ENCODE results near the gene NTNG1. TPM values are rescaled to one million over a fixed set of nuclear protein-coding genes. Genes with fewer than 3 reads are reported as not detected.

NTNG1 gene
- total RNA-seq, 2 donors from 2014 or later = 2.5 to 2.6 TPM

DNA sequence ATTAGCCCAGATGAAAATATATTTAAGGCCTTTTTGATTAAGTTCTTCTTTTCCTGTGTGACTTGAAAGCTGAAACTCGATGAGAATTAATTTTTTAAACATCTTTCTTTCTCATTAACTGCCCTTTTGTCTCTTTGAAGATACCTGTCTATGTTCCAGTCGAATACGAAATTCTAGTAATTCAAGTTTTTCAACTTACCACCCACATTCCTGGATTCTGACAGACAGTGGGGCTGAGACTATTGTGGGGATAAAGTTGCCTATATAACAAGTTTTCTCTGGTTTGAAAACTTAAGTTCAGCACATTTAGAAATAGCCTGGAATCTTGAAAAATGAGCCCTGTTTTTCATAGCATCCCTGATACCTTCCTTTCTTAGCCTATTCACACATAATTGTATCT is 114.6 kb downstream of the NTNG1 start:
- no peaks in the 10 kb centered on the region for H3K4me1 ChIP-seq (ENCODE audit: control insufficient read depth, insufficient read depth, low read length)
- DNase-seq = no peak
- H3K4me3 ChIP-seq (ENCODE audit: low read length) = no peak overlapping the region
- no peak overlapping the region for H3K27ac ChIP-seq (ENCODE audit: low read depth, low read length)
- Mint-ChIP-seq H3K9me3 (no peaks in the 10 kb centered on the region), H3K4me3 (no peak overlapping the region), H3K27ac (no peak overlapping the region), H3K36me3 (ENCODE audit: low read depth) (no peaks in the 10 kb centered on the region), H3K27me3 (ENCODE audit: insufficient read depth) (no peaks in the 10 kb centered on the region), H3K4me1 (peaks cover 13% of the 10 kb centered on the region)
- 71 to 86% methylated on average over 1 to 3 of the region's 3 CpGs for WGBS, 2 experiments (ENCODE audit: insufficient coverage in 1 of 2, insufficient read length in 1 of 2)
- no peak overlapping the region for H3K9ac ChIP-seq (ENCODE audit: extremely low read depth, low read length, poor library complexity, severe bottlenecking)
- no peaks in the 10 kb centered on the region for H3K9me3 ChIP-seq (ENCODE audit: control insufficient read depth, low read length)
- no peaks in the 10 kb centered on the region for H3K27me3 ChIP-seq (ENCODE audit: control insufficient read depth, insufficient read depth, low read length, poor library complexity, severe bottlenecking)
- no peaks in the 10 kb centered on the region for H3K36me3 ChIP-seq (ENCODE audit: control insufficient read depth, insufficient read depth, low read length)
- TF ChIP-seq CTCF (conservative IDR thresholded peaks at IDR 0.05) = no peak

DNA sequence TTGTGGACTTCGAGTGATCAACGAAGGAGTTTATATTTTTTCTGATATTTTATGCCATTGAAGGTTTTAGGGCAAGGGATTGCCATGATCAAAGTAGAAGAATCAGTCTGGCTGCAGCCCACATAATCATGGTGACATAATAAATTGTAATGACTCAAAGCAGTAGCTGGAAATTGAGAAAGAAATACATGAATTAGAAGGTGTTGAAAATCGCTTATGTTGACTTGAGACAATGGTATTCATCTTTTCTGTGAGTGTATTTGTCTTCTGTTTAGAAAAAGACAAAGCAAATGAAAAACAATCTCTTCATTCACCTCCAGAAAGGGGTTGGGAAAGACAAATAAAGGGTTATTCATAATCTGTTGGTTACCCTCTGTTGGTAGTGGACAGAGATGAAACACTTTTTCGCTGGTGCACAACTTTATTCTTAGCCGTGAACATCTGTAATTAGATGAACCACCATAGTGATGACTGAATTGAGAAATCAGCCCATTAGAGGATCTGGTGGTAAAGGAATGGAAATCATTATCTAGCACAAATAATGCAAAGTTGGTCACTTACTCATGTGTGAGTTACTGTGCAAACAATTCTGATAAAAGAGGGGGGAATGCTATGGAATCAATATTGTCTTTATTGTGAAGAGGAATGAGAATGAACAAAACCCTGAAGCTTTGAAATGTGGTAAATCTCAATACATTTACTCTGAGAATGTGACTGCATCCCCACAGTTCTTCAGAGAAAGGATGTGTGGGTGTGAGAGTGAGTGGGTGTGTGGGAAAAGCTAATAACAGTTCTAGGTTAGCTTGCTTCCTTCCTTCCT is 121.8 kb downstream of the NTNG1 start:
- no peaks in the 10 kb centered on the region for H3K36me3 Mint-ChIP-seq (ENCODE audit: low read depth)
- H3K9me3 ChIP-seq (ENCODE audit: control insufficient read depth, low read length) = no peaks in the 10 kb centered on the region
- H3K27me3 Mint-ChIP-seq (ENCODE audit: insufficient read depth) = no peaks in the 10 kb centered on the region
- 92 to 100% methylated on average over 4 to 5 of the region's 5 CpGs for WGBS, 2 experiments (ENCODE audit: insufficient coverage in 1 of 2, insufficient read length in 1 of 2)
- H3K4me3 Mint-ChIP-seq = no peak overlapping the region
- H3K4me1 ChIP-seq (ENCODE audit: control insufficient read depth, insufficient read depth, low read length) = no peaks in the 10 kb centered on the region
- no peak for TF ChIP-seq CTCF (conservative IDR thresholded peaks at IDR 0.05)
- no peak overlapping the region for H3K4me3 ChIP-seq (ENCODE audit: low read length)
- no peaks in the 10 kb centered on the region for H3K27me3 ChIP-seq (ENCODE audit: control insufficient read depth, insufficient read depth, low read length, poor library complexity, severe bottlenecking)
- H3K9ac ChIP-seq (ENCODE audit: extremely low read depth, low read length, poor library complexity, severe bottlenecking) = no peak overlapping the region
- H3K4me1 Mint-ChIP-seq = no peaks in the 10 kb centered on the region
- no peaks in the 10 kb centered on the region for H3K9me3 Mint-ChIP-seq
- no peak overlapping the region for H3K27ac Mint-ChIP-seq
- H3K36me3 ChIP-seq (ENCODE audit: control insufficient read depth, insufficient read depth, low read length) = no peaks in the 10 kb centered on the region
- no peak for DNase-seq
- no peak overlapping the region for H3K27ac ChIP-seq (ENCODE audit: low read depth, low read length)

DNA sequence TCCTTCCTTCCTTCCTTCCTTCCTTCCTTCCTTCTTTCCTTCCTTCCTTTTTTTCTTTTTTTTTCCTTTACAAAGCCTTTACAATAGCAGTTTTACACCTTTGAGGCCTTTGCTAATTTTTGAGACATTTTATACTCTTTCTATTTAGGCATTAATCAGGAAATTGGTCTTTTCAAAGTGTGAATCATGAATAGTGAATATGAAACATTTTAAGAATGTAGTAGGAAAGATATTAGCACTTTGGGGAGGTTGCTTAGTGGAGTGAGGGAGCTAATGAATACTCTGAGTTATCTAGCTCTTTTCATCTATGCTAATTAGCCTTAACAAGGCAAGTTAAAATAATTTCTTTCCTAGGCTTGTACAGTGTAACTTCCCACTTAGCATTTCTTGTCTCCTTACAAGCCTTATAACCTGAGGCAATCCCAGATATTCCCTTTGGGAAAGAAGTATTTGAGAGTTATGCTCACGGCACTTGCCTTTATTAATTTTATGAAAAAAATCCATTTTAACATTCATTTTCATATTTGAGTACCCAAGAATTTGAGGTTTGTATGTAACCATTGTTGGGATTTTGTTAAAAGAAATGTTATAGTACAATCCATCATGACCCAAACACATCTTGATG is 122.6 kb downstream of the NTNG1 start:
- 100% methylated on average over 1 of the region's 1 CpG; no CpG with 5 or more reads in 1 of the 2 experiments for WGBS, 2 experiments (ENCODE audit: insufficient coverage in 1 of 2, insufficient read length in 1 of 2)

More for the DNA sequence above, 122.6 kb downstream of the NTNG1 start:
- Mint-ChIP-seq H3K27me3 (ENCODE audit: insufficient read depth) (no peaks in the 10 kb centered on the region), H3K36me3 (ENCODE audit: low read depth) (no peaks in the 10 kb centered on the region), H3K27ac (no peak overlapping the region), H3K4me3 (no peak overlapping the region), H3K9me3 (no peaks in the 10 kb centered on the region), H3K4me1 (no peaks in the 10 kb centered on the region)
- Histone ChIP-seq H3K27me3 (ENCODE audit: control insufficient read depth, insufficient read depth, low read length, poor library complexity, severe bottlenecking) (no peaks in the 10 kb centered on the region), H3K9ac (ENCODE audit: extremely low read depth, low read length, poor library complexity, severe bottlenecking) (no peak overlapping the region), H3K4me3 (ENCODE audit: low read length) (no peak overlapping the region), H3K36me3 (ENCODE audit: control insufficient read depth, insufficient read depth, low read length) (no peaks in the 10 kb centered on the region), H3K4me1 (ENCODE audit: control insufficient read depth, insufficient read depth, low read length) (no peaks in the 10 kb centered on the region), H3K9me3 (ENCODE audit: control insufficient read depth, low read length) (no peaks in the 10 kb centered on the region), H3K27ac (ENCODE audit: low read depth, low read length) (no peak overlapping the region)
- no peak for TF ChIP-seq CTCF (conservative IDR thresholded peaks at IDR 0.05)
- DNase-seq = no peak
